A673 (cell line): ENCODE measurements around the gene PHLDB2. TPM values are rescaled to one million over a fixed set of nuclear protein-coding genes. Genes with fewer than 3 reads are reported as not detected.

Experiments used
- BruUV-seq: library from RNA; stranded (reverse); fragments of 400-500 nt; replicated peaks from 2 replicates; lab custom pipeline; 2021; lab: Mats Ljungman, UMichigan
- CTCF ChIA-PET: fragments of 300-600 bp; sonication (Branson Sonifier 250); formaldehyde crosslinking; loops from one replicate; lab custom pipeline; 2022; ENCODE audit warnings: antibody characterized with exemption; lab: Charles Lee
- POLR2A ChIA-PET: fragments of 300-600 bp; sonication (Branson Sonifier 250); formaldehyde crosslinking; loops from one replicate; lab custom pipeline; 2022; ENCODE audit warnings: antibody characterized with exemption; ENCODE audit not compliant: low non-redundant PET; lab: Charles Lee
- DNase-seq: peaks from one replicate; pipeline ENCODE4 v3.0.0-alpha.2; 2015; ENCODE audit warnings: low spot score
- H3K27ac ChIP-seq: fragments of 200-600 bp; sonication (generic); 2 replicates; pipeline ENCODE4 v1.5.1; 2016; ENCODE audit warnings: mixed run types, low read depth, mild to moderate bottlenecking, mixed read lengths, antibody characterized with exemption, low read length; ENCODE audit not compliant: poor library complexity, severe bottlenecking
- H3K27me3 ChIP-seq: fragments of 200-600 bp; sonication (generic); replicated peaks from 2 replicates; pipeline ENCODE4 v1.6.1; 2017; ENCODE audit warnings: mixed run types, low read depth, mild to moderate bottlenecking, mixed read lengths, antibody characterized with exemption, low read length; ENCODE audit not compliant: insufficient read depth, poor library complexity
- H3K36me3 ChIP-seq: fragments of 200-600 bp; sonication (generic); 2 replicates; pipeline ENCODE4 v1.6.1; 2016; ENCODE audit warnings: mixed run types, mild to moderate bottlenecking, mixed read lengths, antibody characterized with exemption, low read length; ENCODE audit not compliant: insufficient read depth, poor library complexity, severe bottlenecking
- H3K4me1 ChIP-seq: fragments of 200-600 bp; sonication (generic); 2 replicates; pipeline ENCODE4 v1.6.1; 2017; ENCODE audit warnings: mixed run types, mild to moderate bottlenecking, mixed read lengths, antibody characterized with exemption, low read length; ENCODE audit not compliant: insufficient read depth, poor library complexity, severe bottlenecking
- H3K4me3 ChIP-seq: fragments of 200-600 bp; sonication (generic); 2 replicates; pipeline ENCODE4 v1.5.1; 2016; ENCODE audit warnings: low read depth, mixed run types, mild to moderate bottlenecking, mixed read lengths, low read length; ENCODE audit not compliant: poor library complexity, severe bottlenecking
- H3K9me3 ChIP-seq: fragments of 200-600 bp; sonication (generic); 2 replicates; pipeline ENCODE4 v1.6.1; 2016; ENCODE audit warnings: mixed run types, low read depth, mild to moderate bottlenecking, mixed read lengths, antibody characterized with exemption, low read length; ENCODE audit not compliant: poor library complexity, severe bottlenecking
- CTCF ChIP-seq: fragments of 300-800, 200-600 bp; sonication (generic); conservative IDR thresholded peaks from 2 replicates; pipeline ENCODE4 v1.5.1; 2017; ENCODE audit warnings: low read depth, mild to moderate bottlenecking, antibody characterized with exemption, low read length, moderate library complexity, mixed read lengths
- EZH2 ChIP-seq: fragments of 200-600 bp; sonication (generic); IDR thresholded peaks from 2 replicates; pipeline ENCODE4 v1.6.1; 2017; ENCODE audit warnings: borderline replicate concordance, low read depth, mild to moderate bottlenecking, mixed read lengths, antibody characterized with exemption, low read length; ENCODE audit not compliant: poor library complexity, severe bottlenecking
- intact Hi-C: fragments of 100-400 bp; cut with micrococcal nuclease; formaldehyde crosslinking; loops from one replicate; pipeline ENCODE4 v1.10.0; 2022; ENCODE audit not compliant: unreplicated experiment
- total RNA-seq: library from RNA; stranded (reverse); gene quantifications from 2 replicates; pipeline ENCODE4 v1.2.3, GENCODE V29; 2021

PHLDB2 gene
- total RNA-seq, 1 experiment from 2014 or later, result 13.1 TPM

GRCh38 chr3:111881480-111881879 is 22.4 kb downstream of the PHLDB2 start:
- H3K9me3 ChIP-seq, result no peaks in the 10 kb centered on the region
- TF ChIP-seq CTCF, result no peak
- TF ChIP-seq EZH2, result no peak
- CTCF ChIA-PET, result no interaction called here
- POLR2A ChIA-PET, result no interaction called here
- no peak for DNase-seq
- H3K4me3 ChIP-seq, result no peak overlapping the region
- intact Hi-C loops, result no loop called here
- no peaks in the 10 kb centered on the region for H3K27me3 ChIP-seq
- H3K27ac ChIP-seq, result no peak overlapping the region
- H3K36me3 ChIP-seq, result no peaks in the 10 kb centered on the region
- no TSS peak for BruUV-seq
- H3K4me1 ChIP-seq, result no peaks in the 10 kb centered on the region

- Histone ChIP-seq H3K27me3 (no peaks in the 10 kb centered on the region), H3K4me3 (no peak overlapping the region), H3K27ac (no peak overlapping the region), H3K9me3 (no peaks in the 10 kb centered on the region), H3K4me1 (no peaks in the 10 kb centered on the region), H3K36me3 (no peaks in the 10 kb centered on the region)
- no peak for DNase-seq
- TF ChIP-seq EZH2 (no peak), CTCF (no peak)
- intact Hi-C loops, result no loop called here
- no TSS peak for BruUV-seq
- ChIA-PET POLR2A (no interaction called here), CTCF (no interaction called here)
These were observed 23.1 kb downstream of the PHLDB2 start for GRCh38 chr3:111882194-111882593.

GRCh38 chr3:111882799-111883198 is 23.7 kb downstream of the PHLDB2 start:
- Histone ChIP-seq H3K27me3 (no peaks in the 10 kb centered on the region), H3K27ac (no peak overlapping the region), H3K4me1 (peaks cover 4% of the 10 kb centered on the region), H3K4me3 (no peak overlapping the region), H3K36me3 (no peaks in the 10 kb centered on the region), H3K9me3 (no peaks in the 10 kb centered on the region)
- CTCF ChIA-PET, result no interaction called here
- intact Hi-C loops, result no loop called here
- BruUV-seq, result no TSS peak
- DNase-seq, result no peak
- POLR2A ChIA-PET, result no interaction called here
- TF ChIP-seq EZH2, result no peak
- no peak for TF ChIP-seq CTCF
